Measurements from ENCODE around the gene LAMA5.

LAMA5 gene

GRCh38 chr20:62301111-62301668 lies 65.9 kb downstream of the LAMA5 start:
- no peak overlapping the region for H2AK5ac ChIP-seq (ENCODE audit: low read length)
- peaks cover 6% of the 10 kb centered on the region for H3K36me3 ChIP-seq (ENCODE audit: control insufficient read depth, insufficient read depth, low read length)
- H2BK120ac ChIP-seq (ENCODE audit: low read depth, low read length) = no peak overlapping the region
- H4K8ac ChIP-seq (ENCODE audit: low read depth, low read length) = no peak overlapping the region
- H3K56ac ChIP-seq (ENCODE audit: low read length) = no peak overlapping the region
- no peak overlapping the region for H2BK15ac ChIP-seq (replicated peaks; ENCODE audit: low read depth)
- H3K9ac ChIP-seq (ENCODE audit: low read length) = no peak overlapping the region
- no peak overlapping the region for H2BK5ac ChIP-seq (ENCODE audit: low read length)
- peaks cover 4% of the 10 kb centered on the region for H3K79me1 ChIP-seq (ENCODE audit: low read length)
- no peak overlapping the region for H3K18ac ChIP-seq (ENCODE audit: low read length)
- no peak overlapping the region for H4K5ac ChIP-seq (ENCODE audit: low read length)
- no peak overlapping the region for H3K23ac ChIP-seq (ENCODE audit: low read length)
- peaks cover 32% of the 10 kb centered on the region for H3K79me2 ChIP-seq (ENCODE audit: control insufficient read depth, insufficient read depth, low read length)
- H3K4ac ChIP-seq (ENCODE audit: low read depth, low read length) = no peak overlapping the region
- H3K4me3 ChIP-seq (ENCODE audit: low read length) = no peak overlapping the region
- no peaks in the 10 kb centered on the region for H3K27me3 ChIP-seq (ENCODE audit: insufficient read depth, low read length, poor library complexity)
- WGBS (ENCODE audit: extremely low coverage, insufficient coverage, low lambda C conversion rate) = no CpG with 5 or more reads among the region's 11 CpGs
- DNase-seq = no peak
- H3K4me2 ChIP-seq (ENCODE audit: low read length) = no peak overlapping the region
- peaks cover 2% of the 10 kb centered on the region for H3K4me1 ChIP-seq (ENCODE audit: control insufficient read depth, low read depth, low read length)
- no peak overlapping the region for H3K27ac ChIP-seq (ENCODE audit: low read depth, low read length)

GRCh38 chr20:62300319-62300718 lies 66.8 kb downstream of the LAMA5 start:
- H3K9ac ChIP-seq (ENCODE audit: low read length) = no peak overlapping the region
- H4K8ac ChIP-seq (ENCODE audit: low read depth, low read length) = no peak overlapping the region
- no peak overlapping the region for H3K4ac ChIP-seq (ENCODE audit: low read depth, low read length)
- H3K4me2 ChIP-seq (ENCODE audit: low read length) = no peak overlapping the region
- peaks cover 23% of the 10 kb centered on the region for H3K79me2 ChIP-seq (ENCODE audit: control insufficient read depth, insufficient read depth, low read length)
- H3K79me1 ChIP-seq (ENCODE audit: low read length) = no peaks in the 10 kb centered on the region
- no peak overlapping the region for H2AK5ac ChIP-seq (ENCODE audit: low read length)
- no peak overlapping the region for H2BK5ac ChIP-seq (ENCODE audit: low read length)
- no peak overlapping the region for H3K4me3 ChIP-seq (ENCODE audit: low read length)
- H2BK120ac ChIP-seq (ENCODE audit: low read depth, low read length) = no peak overlapping the region
- no peak overlapping the region for H3K27ac ChIP-seq (ENCODE audit: low read depth, low read length)
- H3K27me3 ChIP-seq (ENCODE audit: insufficient read depth, low read length, poor library complexity) = no peaks in the 10 kb centered on the region
- H4K5ac ChIP-seq (ENCODE audit: low read length) = no peak overlapping the region
- no peak overlapping the region for H3K23ac ChIP-seq (ENCODE audit: low read length)
- peaks cover 5% of the 10 kb centered on the region for H3K36me3 ChIP-seq (ENCODE audit: control insufficient read depth, insufficient read depth, low read length)
- no peak overlapping the region for H3K18ac ChIP-seq (ENCODE audit: low read length)
- DNase-seq = no peak
- no CpG with 5 or more reads among the region's 11 CpGs for WGBS (ENCODE audit: extremely low coverage, insufficient coverage, low lambda C conversion rate)
- no peak overlapping the region for H3K56ac ChIP-seq (ENCODE audit: low read length)
- no peak overlapping the region for H2BK15ac ChIP-seq (replicated peaks; ENCODE audit: low read depth)
- peaks cover 2% of the 10 kb centered on the region for H3K4me1 ChIP-seq (ENCODE audit: control insufficient read depth, low read depth, low read length)

GRCh38 chr20:62299666-62300236 lies 67.4 kb downstream of the LAMA5 start:
- Histone ChIP-seq H3K79me2 (ENCODE audit: control insufficient read depth, insufficient read depth, low read length) (peaks cover 17% of the 10 kb centered on the region), H2BK5ac (ENCODE audit: low read length) (no peak overlapping the region), H3K27ac (ENCODE audit: low read depth, low read length) (no peak overlapping the region), H2BK120ac (ENCODE audit: low read depth, low read length) (no peak overlapping the region), H3K4me1 (ENCODE audit: control insufficient read depth, low read depth, low read length) (peaks cover 2% of the 10 kb centered on the region), H4K8ac (ENCODE audit: low read depth, low read length) (no peak overlapping the region), H2BK15ac (replicated peaks; ENCODE audit: low read depth) (no peak overlapping the region), H3K27me3 (ENCODE audit: insufficient read depth, low read length, poor library complexity) (no peaks in the 10 kb centered on the region), H3K23ac (ENCODE audit: low read length) (no peak overlapping the region), H3K36me3 (ENCODE audit: control insufficient read depth, insufficient read depth, low read length) (peaks cover 5% of the 10 kb centered on the region), H3K18ac (ENCODE audit: low read length) (no peak overlapping the region), H2AK5ac (ENCODE audit: low read length) (no peak overlapping the region), H3K9ac (ENCODE audit: low read length) (no peak overlapping the region), H3K56ac (ENCODE audit: low read length) (no peak overlapping the region), H3K4ac (ENCODE audit: low read depth, low read length) (no peak overlapping the region), H4K5ac (ENCODE audit: low read length) (no peak overlapping the region), H3K4me2 (ENCODE audit: low read length) (no peak overlapping the region), H3K4me3 (ENCODE audit: low read length) (no peak overlapping the region), H3K79me1 (ENCODE audit: low read length) (no peaks in the 10 kb centered on the region)
- whole genome bisulfite sequencing (ENCODE audit: extremely low coverage, insufficient coverage, low lambda C conversion rate) = no CpG with 5 or more reads among the region's 12 CpGs
- no peak for DNase-seq

GRCh38 chr20:62298577-62299249 lies 68.4 kb downstream of the LAMA5 start:
- H3K36me3 ChIP-seq (ENCODE audit: control insufficient read depth, insufficient read depth, low read length) = peaks cover 7% of the 10 kb centered on the region
- no peak overlapping the region for H3K4me2 ChIP-seq (ENCODE audit: low read length)

GRCh38 chr20:62297449-62298227 lies 69.5 kb downstream of the LAMA5 start:
- H4K5ac ChIP-seq (ENCODE audit: low read length) = no peak overlapping the region
- H3K4me2 ChIP-seq (ENCODE audit: low read length) = no peak overlapping the region
- no peak overlapping the region for H3K56ac ChIP-seq (ENCODE audit: low read length)
- DNase-seq = no peak
- no peak overlapping the region for H2BK120ac ChIP-seq (ENCODE audit: low read depth, low read length)
- H2BK15ac ChIP-seq (replicated peaks; ENCODE audit: low read depth) = no peak overlapping the region
- no peak overlapping the region for H2AK5ac ChIP-seq (ENCODE audit: low read length)
- H3K18ac ChIP-seq (ENCODE audit: low read length) = no peak overlapping the region
- H4K8ac ChIP-seq (ENCODE audit: low read depth, low read length) = no peak overlapping the region
- no peak overlapping the region for H3K27ac ChIP-seq (ENCODE audit: low read depth, low read length)
- H2BK5ac ChIP-seq (ENCODE audit: low read length) = no peak overlapping the region
- H3K79me2 ChIP-seq (ENCODE audit: control insufficient read depth, insufficient read depth, low read length) = no peaks in the 10 kb centered on the region
- H3K4ac ChIP-seq (ENCODE audit: low read depth, low read length) = no peak overlapping the region
- no CpG with 5 or more reads among the region's 29 CpGs for WGBS (ENCODE audit: extremely low coverage, insufficient coverage, low lambda C conversion rate)
- H3K4me1 ChIP-seq (ENCODE audit: control insufficient read depth, low read depth, low read length) = no peaks in the 10 kb centered on the region
- no peak overlapping the region for H3K23ac ChIP-seq (ENCODE audit: low read length)
- H3K9ac ChIP-seq (ENCODE audit: low read length) = no peak overlapping the region
- no peaks in the 10 kb centered on the region for H3K27me3 ChIP-seq (ENCODE audit: insufficient read depth, low read length, poor library complexity)
- no peaks in the 10 kb centered on the region for H3K79me1 ChIP-seq (ENCODE audit: low read length)
- peaks cover 7% of the 10 kb centered on the region for H3K36me3 ChIP-seq (ENCODE audit: control insufficient read depth, insufficient read depth, low read length)
- no peak overlapping the region for H3K4me3 ChIP-seq (ENCODE audit: low read length)

More at GRCh38 chr20:62298577-62299249, 68.4 kb downstream of the LAMA5 start:
- H2BK120ac ChIP-seq (ENCODE audit: low read depth, low read length) = no peak overlapping the region
- no peak overlapping the region for H4K5ac ChIP-seq (ENCODE audit: low read length)
- no peak overlapping the region for H3K23ac ChIP-seq (ENCODE audit: low read length)
- H3K27ac ChIP-seq (ENCODE audit: low read depth, low read length) = no peak overlapping the region
- whole genome bisulfite sequencing (ENCODE audit: extremely low coverage, insufficient coverage, low lambda C conversion rate) = no CpG with 5 or more reads among the region's 33 CpGs
- no peak overlapping the region for H3K56ac ChIP-seq (ENCODE audit: low read length)
- H3K27me3 ChIP-seq (ENCODE audit: insufficient read depth, low read length, poor library complexity) = no peaks in the 10 kb centered on the region
- no peak overlapping the region for H2BK15ac ChIP-seq (replicated peaks; ENCODE audit: low read depth)
- no peak overlapping the region for H3K9ac ChIP-seq (ENCODE audit: low read length)
- no peaks in the 10 kb centered on the region for H3K4me1 ChIP-seq (ENCODE audit: control insufficient read depth, low read depth, low read length)
- no peak overlapping the region for H3K4me3 ChIP-seq (ENCODE audit: low read length)
- peaks cover 7% of the 10 kb centered on the region for H3K79me2 ChIP-seq (ENCODE audit: control insufficient read depth, insufficient read depth, low read length)
- H3K79me1 ChIP-seq (ENCODE audit: low read length) = no peaks in the 10 kb centered on the region
- no peak overlapping the region for H2BK5ac ChIP-seq (ENCODE audit: low read length)
- DNase-seq = no peak
- H3K18ac ChIP-seq (ENCODE audit: low read length) = no peak overlapping the region
- no peak overlapping the region for H2AK5ac ChIP-seq (ENCODE audit: low read length)
- no peak overlapping the region for H4K8ac ChIP-seq (ENCODE audit: low read depth, low read length)
- no peak overlapping the region for H3K4ac ChIP-seq (ENCODE audit: low read depth, low read length)
